ENCODE data around the gene GTPBP10. TPM values are rescaled to one million over a fixed set of nuclear protein-coding genes. Genes with fewer than 3 reads are reported as not detected.

The GTPBP10 gene
- total RNA-seq, 1 experiment from 2014 or later, result 18.5 TPM

DNA sequence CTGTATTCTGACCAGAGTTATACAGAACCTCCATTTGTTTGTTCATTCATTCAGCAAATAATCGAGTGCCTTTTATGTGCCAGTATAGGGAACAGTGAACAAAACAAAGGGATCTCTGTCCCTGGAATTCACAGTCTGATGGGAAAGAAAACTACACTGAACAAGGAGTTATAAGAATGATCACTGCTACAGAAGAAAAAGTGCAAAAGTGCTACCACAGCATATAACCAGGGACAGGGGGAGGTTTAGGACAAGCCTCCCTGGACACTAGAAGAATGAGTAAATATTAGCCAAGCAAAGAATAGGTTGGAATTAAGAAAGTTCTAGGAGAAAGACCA lies 60.9 kb downstream of the GTPBP10 start (continued):
- no peak for TF ChIP-seq PRRX2 (CRISPR knock-in tag; IDR thresholded peaks at IDR 0.05)
- no peak for TF ChIP-seq CREB1 (CRISPR knock-in tag; IDR thresholded peaks at IDR 0.05)

DNA sequence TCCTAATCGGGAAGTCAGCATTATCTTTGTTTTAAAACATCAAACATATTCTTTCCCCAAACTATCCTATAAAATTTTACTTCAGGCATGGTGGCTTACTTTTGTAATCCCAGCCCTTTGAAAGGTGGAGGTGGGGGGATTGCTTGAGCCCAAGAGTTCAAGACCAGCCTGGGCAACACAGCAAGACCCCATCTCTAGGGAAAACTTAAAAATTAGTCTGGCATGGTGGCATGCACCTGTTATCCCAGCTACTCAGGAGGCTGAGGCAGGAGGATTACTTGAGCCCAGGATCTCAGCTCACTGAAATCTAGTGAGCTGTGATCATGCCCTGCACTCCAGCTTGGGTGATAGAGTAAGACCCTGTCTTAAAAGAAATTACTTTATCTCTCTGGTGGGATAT lies 61.6 kb downstream of the GTPBP10 start:
- H3K4me1 Mint-ChIP-seq, result peaks cover 4% of the 10 kb centered on the region
- H3K4me3 Mint-ChIP-seq, result no peak overlapping the region
- ChIA-PET CTCF (no interaction called here), POLR2A (no interaction called here)
- H3K27ac Mint-ChIP-seq, result no peak overlapping the region
- TF ChIP-seq, protein P1, sequence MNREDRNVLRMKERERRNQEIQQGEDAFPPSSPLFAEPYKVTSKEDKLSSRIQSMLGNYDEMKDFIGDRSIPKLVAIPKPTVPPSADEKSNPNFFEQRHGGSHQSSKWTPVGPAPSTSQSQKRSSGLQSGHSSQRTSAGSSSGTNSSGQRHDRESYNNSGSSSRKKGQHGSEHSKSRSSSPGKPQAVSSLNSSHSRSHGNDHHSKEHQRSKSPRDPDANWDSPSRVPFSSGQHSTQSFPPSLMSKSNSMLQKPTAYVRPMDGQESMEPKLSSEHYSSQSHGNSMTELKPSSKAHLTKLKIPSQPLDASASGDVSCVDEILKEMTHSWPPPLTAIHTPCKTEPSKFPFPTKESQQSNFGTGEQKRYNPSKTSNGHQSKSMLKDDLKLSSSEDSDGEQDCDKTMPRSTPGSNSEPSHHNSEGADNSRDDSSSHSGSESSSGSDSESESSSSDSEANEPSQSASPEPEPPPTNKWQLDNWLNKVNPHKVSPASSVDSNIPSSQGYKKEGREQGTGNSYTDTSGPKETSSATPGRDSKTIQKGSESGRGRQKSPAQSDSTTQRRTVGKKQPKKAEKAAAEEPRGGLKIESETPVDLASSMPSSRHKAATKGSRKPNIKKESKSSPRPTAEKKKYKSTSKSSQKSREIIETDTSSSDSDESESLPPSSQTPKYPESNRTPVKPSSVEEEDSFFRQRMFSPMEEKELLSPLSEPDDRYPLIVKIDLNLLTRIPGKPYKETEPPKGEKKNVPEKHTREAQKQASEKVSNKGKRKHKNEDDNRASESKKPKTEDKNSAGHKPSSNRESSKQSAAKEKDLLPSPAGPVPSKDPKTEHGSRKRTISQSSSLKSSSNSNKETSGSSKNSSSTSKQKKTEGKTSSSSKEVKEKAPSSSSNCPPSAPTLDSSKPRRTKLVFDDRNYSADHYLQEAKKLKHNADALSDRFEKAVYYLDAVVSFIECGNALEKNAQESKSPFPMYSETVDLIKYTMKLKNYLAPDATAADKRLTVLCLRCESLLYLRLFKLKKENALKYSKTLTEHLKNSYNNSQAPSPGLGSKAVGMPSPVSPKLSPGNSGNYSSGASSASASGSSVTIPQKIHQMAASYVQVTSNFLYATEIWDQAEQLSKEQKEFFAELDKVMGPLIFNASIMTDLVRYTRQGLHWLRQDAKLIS (CRISPR knock-in tag; IDR thresholded peaks at IDR 0.05; ENCODE audit: borderline replicate concordance), result no peak
- TF ChIP-seq ZNF121 (CRISPR knock-in tag; IDR thresholded peaks at IDR 0.05) (peak; percentile 42; the same call in 1 of the 2 replicates), TP53 (CRISPR knock-in tag; IDR thresholded peaks at IDR 0.05) (no peak), MXD4 (CRISPR knock-in tag; IDR thresholded peaks at IDR 0.05; ENCODE audit: borderline replicate concordance) (no peak), HMGA2 (CRISPR knock-in tag; IDR thresholded peaks at IDR 0.05) (no peak), JUN (CRISPR knock-in tag; IDR thresholded peaks at IDR 0.05) (no peak)
- TF ChIP-seq, protein P2, sequence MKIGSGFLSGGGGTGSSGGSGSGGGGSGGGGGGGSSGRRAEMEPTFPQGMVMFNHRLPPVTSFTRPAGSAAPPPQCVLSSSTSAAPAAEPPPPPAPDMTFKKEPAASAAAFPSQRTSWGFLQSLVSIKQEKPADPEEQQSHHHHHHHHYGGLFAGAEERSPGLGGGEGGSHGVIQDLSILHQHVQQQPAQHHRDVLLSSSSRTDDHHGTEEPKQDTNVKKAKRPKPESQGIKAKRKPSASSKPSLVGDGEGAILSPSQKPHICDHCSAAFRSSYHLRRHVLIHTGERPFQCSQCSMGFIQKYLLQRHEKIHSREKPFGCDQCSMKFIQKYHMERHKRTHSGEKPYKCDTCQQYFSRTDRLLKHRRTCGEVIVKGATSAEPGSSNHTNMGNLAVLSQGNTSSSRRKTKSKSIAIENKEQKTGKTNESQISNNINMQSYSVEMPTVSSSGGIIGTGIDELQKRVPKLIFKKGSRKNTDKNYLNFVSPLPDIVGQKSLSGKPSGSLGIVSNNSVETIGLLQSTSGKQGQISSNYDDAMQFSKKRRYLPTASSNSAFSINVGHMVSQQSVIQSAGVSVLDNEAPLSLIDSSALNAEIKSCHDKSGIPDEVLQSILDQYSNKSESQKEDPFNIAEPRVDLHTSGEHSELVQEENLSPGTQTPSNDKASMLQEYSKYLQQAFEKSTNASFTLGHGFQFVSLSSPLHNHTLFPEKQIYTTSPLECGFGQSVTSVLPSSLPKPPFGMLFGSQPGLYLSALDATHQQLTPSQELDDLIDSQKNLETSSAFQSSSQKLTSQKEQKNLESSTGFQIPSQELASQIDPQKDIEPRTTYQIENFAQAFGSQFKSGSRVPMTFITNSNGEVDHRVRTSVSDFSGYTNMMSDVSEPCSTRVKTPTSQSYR (CRISPR knock-in tag; IDR thresholded peaks at IDR 0.05), result no peak
- TF ChIP-seq, protein P3, sequence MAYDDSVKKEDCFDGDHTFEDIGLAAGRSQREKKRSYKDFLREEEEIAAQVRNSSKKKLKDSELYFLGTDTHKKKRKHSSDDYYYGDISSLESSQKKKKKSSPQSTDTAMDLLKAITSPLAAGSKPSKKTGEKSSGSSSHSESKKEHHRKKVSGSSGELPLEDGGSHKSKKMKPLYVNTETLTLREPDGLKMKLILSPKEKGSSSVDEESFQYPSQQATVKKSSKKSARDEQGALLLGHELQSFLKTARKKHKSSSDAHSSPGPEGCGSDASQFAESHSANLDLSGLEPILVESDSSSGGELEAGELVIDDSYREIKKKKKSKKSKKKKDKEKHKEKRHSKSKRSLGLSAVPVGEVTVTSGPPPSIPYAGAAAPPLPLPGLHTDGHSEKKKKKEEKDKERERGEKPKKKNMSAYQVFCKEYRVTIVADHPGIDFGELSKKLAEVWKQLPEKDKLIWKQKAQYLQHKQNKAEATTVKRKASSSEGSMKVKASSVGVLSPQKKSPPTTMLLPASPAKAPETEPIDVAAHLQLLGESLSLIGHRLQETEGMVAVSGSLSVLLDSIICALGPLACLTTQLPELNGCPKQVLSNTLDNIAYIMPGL (CRISPR knock-in tag; IDR thresholded peaks at IDR 0.05), result no peak
- TF ChIP-seq, protein P4, sequence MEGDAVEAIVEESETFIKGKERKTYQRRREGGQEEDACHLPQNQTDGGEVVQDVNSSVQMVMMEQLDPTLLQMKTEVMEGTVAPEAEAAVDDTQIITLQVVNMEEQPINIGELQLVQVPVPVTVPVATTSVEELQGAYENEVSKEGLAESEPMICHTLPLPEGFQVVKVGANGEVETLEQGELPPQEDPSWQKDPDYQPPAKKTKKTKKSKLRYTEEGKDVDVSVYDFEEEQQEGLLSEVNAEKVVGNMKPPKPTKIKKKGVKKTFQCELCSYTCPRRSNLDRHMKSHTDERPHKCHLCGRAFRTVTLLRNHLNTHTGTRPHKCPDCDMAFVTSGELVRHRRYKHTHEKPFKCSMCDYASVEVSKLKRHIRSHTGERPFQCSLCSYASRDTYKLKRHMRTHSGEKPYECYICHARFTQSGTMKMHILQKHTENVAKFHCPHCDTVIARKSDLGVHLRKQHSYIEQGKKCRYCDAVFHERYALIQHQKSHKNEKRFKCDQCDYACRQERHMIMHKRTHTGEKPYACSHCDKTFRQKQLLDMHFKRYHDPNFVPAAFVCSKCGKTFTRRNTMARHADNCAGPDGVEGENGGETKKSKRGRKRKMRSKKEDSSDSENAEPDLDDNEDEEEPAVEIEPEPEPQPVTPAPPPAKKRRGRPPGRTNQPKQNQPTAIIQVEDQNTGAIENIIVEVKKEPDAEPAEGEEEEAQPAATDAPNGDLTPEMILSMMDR (IDR thresholded peaks at IDR 0.05), result no peak
- DNase-seq (ENCODE audit: low spot score) (no peak), ATAC-seq (no peak)
- peaks cover 33% of the 10 kb centered on the region for H3K36me3 Mint-ChIP-seq
- H3K27me3 Mint-ChIP-seq (ENCODE audit: low read depth), result no peaks in the 10 kb centered on the region
- H3K9me3 Mint-ChIP-seq, result no peaks in the 10 kb centered on the region

DNA sequence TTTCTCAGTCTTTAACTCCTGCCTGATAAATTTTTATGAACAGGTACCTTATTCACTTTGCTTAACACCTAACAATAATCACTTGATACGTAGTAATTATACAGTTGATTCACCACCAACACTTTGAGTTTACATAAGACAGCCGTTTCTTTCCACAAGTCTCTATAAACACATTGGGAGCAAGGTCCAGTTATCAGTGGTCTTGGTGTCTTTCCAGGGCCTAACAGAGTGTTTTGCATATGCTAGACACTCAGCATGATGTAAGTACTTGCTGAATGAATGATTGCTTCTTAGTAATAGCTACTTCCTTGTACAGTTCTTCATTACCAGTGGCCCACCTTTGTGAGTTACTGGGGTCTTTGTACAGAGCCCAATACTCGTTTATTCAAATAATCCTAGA lies 63.2 kb downstream of the GTPBP10 start:
- H3K27ac Mint-ChIP-seq, result no peak overlapping the region
- peaks cover 34% of the 10 kb centered on the region for H3K36me3 Mint-ChIP-seq
- no peak overlapping the region for H3K4me3 Mint-ChIP-seq
- no peaks in the 10 kb centered on the region for H3K9me3 Mint-ChIP-seq
- H3K4me1 Mint-ChIP-seq, result no peaks in the 10 kb centered on the region
- ATAC-seq, result no peak
- no peaks in the 10 kb centered on the region for H3K27me3 Mint-ChIP-seq (ENCODE audit: low read depth)
- no peak for DNase-seq (ENCODE audit: low spot score)
- CTCF ChIA-PET, result no interaction called here
- POLR2A ChIA-PET, result no interaction called here
- no peak for TF ChIP-seq FOXK1 (CRISPR knock-in tag; IDR thresholded peaks at IDR 0.05)
- TF ChIP-seq NR1H2 (CRISPR knock-in tag; IDR thresholded peaks at IDR 0.05), result no peak
- TF ChIP-seq IRF2 (CRISPR knock-in tag; IDR thresholded peaks at IDR 0.05; ENCODE audit: borderline replicate concordance, low read depth), result no peak
- TF ChIP-seq, protein P5, sequence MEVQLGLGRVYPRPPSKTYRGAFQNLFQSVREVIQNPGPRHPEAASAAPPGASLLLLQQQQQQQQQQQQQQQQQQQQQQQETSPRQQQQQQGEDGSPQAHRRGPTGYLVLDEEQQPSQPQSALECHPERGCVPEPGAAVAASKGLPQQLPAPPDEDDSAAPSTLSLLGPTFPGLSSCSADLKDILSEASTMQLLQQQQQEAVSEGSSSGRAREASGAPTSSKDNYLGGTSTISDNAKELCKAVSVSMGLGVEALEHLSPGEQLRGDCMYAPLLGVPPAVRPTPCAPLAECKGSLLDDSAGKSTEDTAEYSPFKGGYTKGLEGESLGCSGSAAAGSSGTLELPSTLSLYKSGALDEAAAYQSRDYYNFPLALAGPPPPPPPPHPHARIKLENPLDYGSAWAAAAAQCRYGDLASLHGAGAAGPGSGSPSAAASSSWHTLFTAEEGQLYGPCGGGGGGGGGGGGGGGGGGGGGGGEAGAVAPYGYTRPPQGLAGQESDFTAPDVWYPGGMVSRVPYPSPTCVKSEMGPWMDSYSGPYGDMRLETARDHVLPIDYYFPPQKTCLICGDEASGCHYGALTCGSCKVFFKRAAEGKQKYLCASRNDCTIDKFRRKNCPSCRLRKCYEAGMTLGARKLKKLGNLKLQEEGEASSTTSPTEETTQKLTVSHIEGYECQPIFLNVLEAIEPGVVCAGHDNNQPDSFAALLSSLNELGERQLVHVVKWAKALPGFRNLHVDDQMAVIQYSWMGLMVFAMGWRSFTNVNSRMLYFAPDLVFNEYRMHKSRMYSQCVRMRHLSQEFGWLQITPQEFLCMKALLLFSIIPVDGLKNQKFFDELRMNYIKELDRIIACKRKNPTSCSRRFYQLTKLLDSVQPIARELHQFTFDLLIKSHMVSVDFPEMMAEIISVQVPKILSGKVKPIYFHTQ (CRISPR knock-in tag; IDR thresholded peaks at IDR 0.05), result no peak
- TF ChIP-seq, protein P6, sequence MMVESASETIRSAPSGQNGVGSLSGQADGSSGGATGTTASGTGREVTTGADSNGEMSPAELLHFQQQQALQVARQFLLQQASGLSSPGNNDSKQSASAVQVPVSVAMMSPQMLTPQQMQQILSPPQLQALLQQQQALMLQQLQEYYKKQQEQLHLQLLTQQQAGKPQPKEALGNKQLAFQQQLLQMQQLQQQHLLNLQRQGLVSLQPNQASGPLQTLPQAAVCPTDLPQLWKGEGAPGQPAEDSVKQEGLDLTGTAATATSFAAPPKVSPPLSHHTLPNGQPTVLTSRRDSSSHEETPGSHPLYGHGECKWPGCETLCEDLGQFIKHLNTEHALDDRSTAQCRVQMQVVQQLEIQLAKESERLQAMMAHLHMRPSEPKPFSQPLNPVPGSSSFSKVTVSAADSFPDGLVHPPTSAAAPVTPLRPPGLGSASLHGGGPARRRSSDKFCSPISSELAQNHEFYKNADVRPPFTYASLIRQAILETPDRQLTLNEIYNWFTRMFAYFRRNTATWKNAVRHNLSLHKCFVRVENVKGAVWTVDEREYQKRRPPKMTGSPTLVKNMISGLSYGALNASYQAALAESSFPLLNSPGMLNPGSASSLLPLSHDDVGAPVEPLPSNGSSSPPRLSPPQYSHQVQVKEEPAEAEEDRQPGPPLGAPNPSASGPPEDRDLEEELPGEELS (CRISPR knock-in tag; IDR thresholded peaks at IDR 0.05), result no peak
- TF ChIP-seq TP53 (CRISPR knock-in tag; IDR thresholded peaks at IDR 0.05), result no peak
- no peak for TF ChIP-seq RORB (CRISPR knock-in tag; IDR thresholded peaks at IDR 0.05)
